ENCODE results near the gene GID8.

- TF ChIP-seq POLR2A (IDR thresholded peaks at IDR 0.05; ENCODE audit: borderline replicate concordance, extremely low read depth, insufficient read depth, insufficient read length) (no peak), CTCF (IDR thresholded peaks at IDR 0.05 in 2 of 3, conservative IDR thresholded peaks at IDR 0.05 in 1 of 3; ENCODE audit: borderline replicate concordance in 1 of 3, insufficient read depth in 1 of 3, low read depth in 2 of 3, low read length in 2 of 3) (no peak), YY1 (IDR thresholded peaks at IDR 0.05; ENCODE audit: extremely low read depth, insufficient replicate concordance, low read depth, low read length) (no peak), MAX (IDR thresholded peaks at IDR 0.05) (no peak), ZNF274 (IDR thresholded peaks at IDR 0.05; ENCODE audit: low read depth, low read length) (no peak), JUND (IDR thresholded peaks at IDR 0.05) (no peak), REST (IDR thresholded peaks at IDR 0.05; ENCODE audit: low read depth) (no peak), EZH2 (IDR thresholded peaks at IDR 0.05) (no peak), EZH2phosphoT487 (IDR thresholded peaks at IDR 0.05; ENCODE audit: borderline replicate concordance) (no peak), SIN3A (IDR thresholded peaks at IDR 0.05; ENCODE audit: low read depth) (no peak), ZBTB33 (IDR thresholded peaks at IDR 0.05; ENCODE audit: extremely low read depth, insufficient replicate concordance, low read length) (no peak), POLR2AphosphoS5 (IDR thresholded peaks at IDR 0.05; ENCODE audit: low read depth, low read length) (no peak), ELF1 (IDR thresholded peaks at IDR 0.05; ENCODE audit: borderline replicate concordance, low read depth) (no peak)
Measured at GRCh38 chr20:62950741-62951140, 12.8 kb downstream of the GID8 start.
